Lung (tissue), 12 donors: ENCODE results near the gene RNF220. TPM values are rescaled to one million over a fixed set of nuclear protein-coding genes. Genes with fewer than 3 reads are reported as not detected.

Experiments
- ATAC-seq: fragments of 200-7000 bp; cut with Tn5 transposase; one replicate; pipeline ENCODE4 v1.9.1; 2020; ENCODE audit warnings: moderate number of reproducible peaks; ENCODE audit not compliant: insufficient read depth, low FRiP score
- DNase-seq, 3 donors: peaks; one replicate each; pipeline ENCODE4 v3.0.0-alpha.2; 2013 to 2017
- H3K27ac ChIP-seq, 2 donors: one replicate each; pipeline ENCODE4 v1.5.1; 2013; ENCODE audit warnings: mild to moderate bottlenecking in 2 of 2, moderate library complexity in 2 of 2, control low read depth in 1 of 2, inconsistent platforms in 1 of 2, low read depth in 1 of 2, low read length in 1 of 2
- H3K27me3 ChIP-seq, 3 donors: one replicate each; pipeline ENCODE4 v1.5.1; 2013; ENCODE audit warnings: low read length in 2 of 3; ENCODE audit not compliant: control insufficient read depth in 3 of 3, insufficient read depth in 3 of 3
- H3K36me3 ChIP-seq, 4 donors: one replicate each; pipeline ENCODE4 v1.5.1; 2013; ENCODE audit warnings: low read length in 4 of 4, mild to moderate bottlenecking in 1 of 4, moderate library complexity in 1 of 4; ENCODE audit not compliant: control insufficient read depth in 4 of 4, insufficient read depth in 4 of 4
- H3K4me1 ChIP-seq, 5 donors: one replicate each; pipeline ENCODE4 v1.5.1; 2013; ENCODE audit warnings: low read length in 5 of 5, mild to moderate bottlenecking in 2 of 5, moderate library complexity in 1 of 5; ENCODE audit not compliant: control insufficient read depth in 5 of 5, insufficient read depth in 5 of 5
- H3K4me3 ChIP-seq: one replicate; pipeline ENCODE4 v1.5.1; 2013; ENCODE audit warnings: mild to moderate bottlenecking, control low read depth, moderate library complexity
- H3K9ac ChIP-seq, 2 donors: one replicate each; pipeline ENCODE4 v1.5.1; 2013; ENCODE audit warnings: low read length in 2 of 2, control low read depth in 1 of 2; ENCODE audit not compliant: insufficient read depth in 1 of 2
- H3K9me3 ChIP-seq, 4 donors: one replicate each; pipeline ENCODE4 v1.5.1; 2013; ENCODE audit warnings: low read length in 3 of 4, mild to moderate bottlenecking in 1 of 4, moderate library complexity in 1 of 4; ENCODE audit not compliant: control insufficient read depth in 4 of 4, insufficient read depth in 3 of 4
- CTCF ChIP-seq: IDR thresholded peaks from 2 replicates; pipeline ENCODE4 v1.5.1; 2012; ENCODE audit warnings: mild to moderate bottlenecking; ENCODE audit errors: control extremely low read depth, extremely low read depth
- WGBS, 2 donors: extraction: QIAGEN DNeasy Blood & Tissue Kit; methylation state at CpG; one replicate each; pipeline ENCODE4 v1.1.7; 2013; 5-methylcytosine and 5-hydroxymethylcytosine counted together
- polyA plus RNA-seq, 2 donors: library from polyadenylated mRNA; stranded (reverse); fragments of 200-250 nt; gene quantifications; one replicate each; pipeline ENCODE4 v1.2.1, GENCODE V29; 2013
- total RNA-seq, 2 donors: library from RNA; depleted of rRNA in 1 of 2; stranded (reverse); fragments of >200 nt in 1 of 2; gene quantifications; one replicate each; pipeline ENCODE4 v1.2.1, GENCODE V29; 2014 to 2021
- donor health status: control.
- donor health status: control.
- donor health status: Bipolar disorder and iron deficiency.
- donor health status: healthy.
- donor health status: DM: yes; HTN: yes; CAD: no.

The RNF220 gene
- total and polyA plus RNA-seq, 4 donors: 44.9 to 75.8 (median 69.5) TPM

- no peak for TF ChIP-seq CTCF
- Histone ChIP-seq H3K9me3 (no peaks in the 10 kb centered on the region), H3K4me1 (no peaks in the 10 kb centered on the region), H3K9ac (no peak overlapping the region), H3K27ac (no peak overlapping the region), H3K27me3 (peaks cover 0 to 3% (median 2%) of the 10 kb centered on the region in 3 donors), H3K4me3 (no peak overlapping the region), H3K36me3 (no peaks in the 10 kb centered on the region)
- ATAC-seq (no peak), DNase-seq (no peak)
- 79 to 96% methylated on average over 1 of the region's 1 CpG for WGBS, 2 donors
Measured at GRCh38 chr1:44515416-44515815, 110.4 kb downstream of the RNF220 start.

- Histone ChIP-seq H3K9me3 (no peaks in the 10 kb centered on the region), H3K9ac (no peak overlapping the region), H3K4me3 (no peak overlapping the region), H3K4me1 (peaks cover 0 to 1% (median 0%) of the 10 kb centered on the region in 5 donors), H3K36me3 (no peaks in the 10 kb centered on the region), H3K27me3 (peaks cover 0 to 2% (median 0%) of the 10 kb centered on the region in 3 donors), H3K27ac (no peak overlapping the region)
- 37 to 47% methylated on average over 7 of the region's 7 CpGs for WGBS, 2 donors
- DNase-seq (no peak), ATAC-seq (no peak)
- no peak for TF ChIP-seq CTCF
Measured at GRCh38 chr1:44519035-44519676, 114.1 kb downstream of the RNF220 start.

GRCh38 chr1:44521378-44522080 is 116.5 kb downstream of the RNF220 start:
- no peaks in the 10 kb centered on the region for H3K36me3 ChIP-seq
- 86 to 94% methylated on average over 5 of the region's 5 CpGs for WGBS, 2 donors
- no peak for DNase-seq
- H3K4me1 ChIP-seq: peaks cover 0 to 13% (median 0%) of the 10 kb centered on the region in 5 donors
- H3K4me3 ChIP-seq: no peak overlapping the region
- H3K27me3 ChIP-seq: peaks cover 0 to 2% (median 0%) of the 10 kb centered on the region in 3 donors
- no peak for ATAC-seq
- H3K9ac ChIP-seq: no peak overlapping the region
- TF ChIP-seq CTCF: no peak
- no peaks in the 10 kb centered on the region for H3K9me3 ChIP-seq
- no peak overlapping the region for H3K27ac ChIP-seq
